Measurements from ENCODE around the gene MT1M.

Gene MT1M

GRCh38 chr16:56675685-56676210, 43.3 kb downstream of the MT1M start:
- TF ChIP-seq CTCF (IDR thresholded peaks at IDR 0.05; ENCODE audit: low read depth, low read length): no peak
- DNase-seq (ENCODE audit: low read depth in 2 of 2): no peak
- H3K4me3 ChIP-seq (replicated peaks in 1 of 2; ENCODE audit: low read depth in 2 of 2, low read length in 2 of 2): no peak overlapping the region

GRCh38 chr16:56677474-56677873, 45.0 kb downstream of the MT1M start:
- no peak for TF ChIP-seq CTCF (IDR thresholded peaks at IDR 0.05; ENCODE audit: low read depth, low read length)
- no peak for DNase-seq (ENCODE audit: low read depth in 2 of 2)

GRCh38 chr16:56679078-56679730, 46.7 kb downstream of the MT1M start:
- no peak for TF ChIP-seq CTCF (IDR thresholded peaks at IDR 0.05; ENCODE audit: low read depth, low read length)

More at GRCh38 chr16:56677474-56677873, 45.0 kb downstream of the MT1M start:
- H3K4me3 ChIP-seq (replicated peaks in 1 of 2; ENCODE audit: low read depth in 2 of 2, low read length in 2 of 2): no peak overlapping the region

GRCh38 chr16:56679818-56680217, 47.4 kb downstream of the MT1M start:
- no peak overlapping the region for H3K4me3 ChIP-seq (replicated peaks in 1 of 2; ENCODE audit: low read depth in 2 of 2, low read length in 2 of 2)
- TF ChIP-seq CTCF (IDR thresholded peaks at IDR 0.05; ENCODE audit: low read depth, low read length): no peak
- DNase-seq (ENCODE audit: low read depth in 2 of 2): no peak

More at GRCh38 chr16:56679078-56679730, 46.7 kb downstream of the MT1M start:
- no peak for DNase-seq (ENCODE audit: low read depth in 2 of 2)
- H3K4me3 ChIP-seq (replicated peaks in 1 of 2; ENCODE audit: low read depth in 2 of 2, low read length in 2 of 2): no peak overlapping the region

GRCh38 chr16:56681939-56682702, 49.7 kb downstream of the MT1M start, which contains the start of gene MT1X:
MT1X (plus strand) TSS chr16:56682470; CDS start chr16:56682541, 71 bp downstream.
- peak within 1 kb of the TSS; percentile 52 to 70 for H3K4me3 ChIP-seq (replicated peaks in 1 of 2; ENCODE audit: low read depth in 2 of 2, low read length in 2 of 2)
- no peak for TF ChIP-seq CTCF (IDR thresholded peaks at IDR 0.05; ENCODE audit: low read depth, low read length)
- DNase-seq (ENCODE audit: low read depth in 2 of 2): peak; percentile 90 to 94

- no peak for DNase-seq (ENCODE audit: low read depth in 2 of 2)
- H3K4me3 ChIP-seq (replicated peaks in 1 of 2; ENCODE audit: low read depth in 2 of 2, low read length in 2 of 2): peak overlapping the region; percentile 52 to 70
- TF ChIP-seq CTCF (IDR thresholded peaks at IDR 0.05; ENCODE audit: low read depth, low read length): no peak
Measured at GRCh38 chr16:56682703-56683397, 50.4 kb downstream of the MT1M start.

All from cardiac fibroblast (primary cell).